Trophoblast cell (in vitro differentiated cells and primary cell): ENCODE measurements around the gene MCCC2. TPM values are rescaled to one million over a fixed set of nuclear protein-coding genes. Genes with fewer than 3 reads are reported as not detected.
"Not testable (repeated sequence)": the region's sequence is repeated elsewhere in the genome, so short reads cannot be mapped to it uniquely, and the experiment has no call there.

Experiments
- DNase-seq, 2 donors: peaks; one replicate each; pipeline ENCODE4 v3.0.0-alpha.2; 2016
- H2AFZ ChIP-seq: 2 replicates; pipeline ENCODE4 v1.6.1; 2013; ENCODE audit warnings: low read length, moderate library complexity, mild to moderate bottlenecking; ENCODE audit not compliant: insufficient read depth, poor library complexity
- H2AK5ac ChIP-seq: 2 replicates; pipeline ENCODE4 v1.6.1; 2013; ENCODE audit warnings: mild to moderate bottlenecking, low read length
- H2BK120ac ChIP-seq: 2 replicates; pipeline ENCODE4 v1.6.1; 2013; ENCODE audit warnings: low read length, mild to moderate bottlenecking, moderate library complexity; ENCODE audit not compliant: insufficient read depth, poor library complexity
- H2BK12ac ChIP-seq: 2 replicates; pipeline ENCODE4 v1.6.1; 2013; ENCODE audit warnings: mild to moderate bottlenecking, low read length, moderate library complexity
- H2BK5ac ChIP-seq: 2 replicates; pipeline ENCODE4 v1.6.1; 2013; ENCODE audit warnings: low read length, low read depth, moderate library complexity, mild to moderate bottlenecking; ENCODE audit not compliant: poor library complexity
- H3K14ac ChIP-seq: 2 replicates; pipeline ENCODE4 v1.6.1; 2013; ENCODE audit warnings: mild to moderate bottlenecking, low read length
- H3K18ac ChIP-seq: 2 replicates; pipeline ENCODE4 v1.6.1; 2013; ENCODE audit warnings: mild to moderate bottlenecking, low read length
- H3K23ac ChIP-seq: 2 replicates; pipeline ENCODE4 v1.6.1; 2013; ENCODE audit warnings: low read length
- H3K27ac ChIP-seq: 2 replicates; pipeline ENCODE4 v1.5.1; 2013; ENCODE audit warnings: low read depth, mild to moderate bottlenecking, inconsistent platforms, low read length, moderate library complexity
- H3K27me3 ChIP-seq: 2 replicates; pipeline ENCODE4 v1.6.1; 2013; ENCODE audit warnings: inconsistent platforms, mild to moderate bottlenecking, low read length, moderate library complexity; ENCODE audit not compliant: insufficient read depth
- H3K36me3 ChIP-seq, 2 experiments: 1 replicate in 1 of 2; 2 replicates in 1 of 2; pipeline ENCODE4 v1.6.1; 2013; ENCODE audit warnings: low read length in 2 of 2, mild to moderate bottlenecking in 2 of 2, moderate library complexity in 1 of 2; ENCODE audit not compliant: insufficient read depth in 2 of 2, control insufficient read depth in 1 of 2
- H3K4ac ChIP-seq: 2 replicates; pipeline ENCODE4 v1.6.1; 2013; ENCODE audit warnings: low read depth, mild to moderate bottlenecking, low read length, moderate library complexity
- H3K4me1 ChIP-seq, 2 experiments: 1 replicate in 1 of 2; 2 replicates in 1 of 2; pipeline ENCODE4 v1.6.1; 2013; ENCODE audit warnings: low read length in 2 of 2, mild to moderate bottlenecking in 2 of 2, moderate library complexity in 1 of 2; ENCODE audit not compliant: insufficient read depth in 2 of 2, control insufficient read depth in 1 of 2
- H3K4me2 ChIP-seq: 2 replicates; pipeline ENCODE4 v1.6.1; 2013; ENCODE audit warnings: inconsistent platforms, mild to moderate bottlenecking, low read length, moderate library complexity
- H3K4me3 ChIP-seq: 2 replicates; pipeline ENCODE4 v1.5.1; 2013; ENCODE audit warnings: mild to moderate bottlenecking, low read depth, low read length, inconsistent platforms
- H3K79me1 ChIP-seq: one replicate; pipeline ENCODE4 v1.6.1; 2013; ENCODE audit warnings: low read length
- H3K79me2 ChIP-seq: 2 replicates; pipeline ENCODE4 v1.6.1; 2013; ENCODE audit warnings: low read length, mild to moderate bottlenecking; ENCODE audit not compliant: control insufficient read depth, insufficient read depth, poor library complexity
- H3K9ac ChIP-seq: 2 replicates; pipeline ENCODE4 v1.6.1; 2013; ENCODE audit warnings: mild to moderate bottlenecking, low read length
- H3K9me3 ChIP-seq: 2 replicates; pipeline ENCODE4 v1.6.1; 2013; ENCODE audit warnings: low read depth, mild to moderate bottlenecking, control low read depth, inconsistent platforms, low read length; ENCODE audit not compliant: insufficient read depth
- H4K12ac ChIP-seq: 2 replicates; pipeline ENCODE4 v1.6.1; 2013; ENCODE audit warnings: low read depth, mild to moderate bottlenecking, low read length, moderate library complexity
- H4K8ac ChIP-seq: 2 replicates; pipeline ENCODE4 v1.6.1; 2013; ENCODE audit warnings: low read depth, mild to moderate bottlenecking, low read length, moderate library complexity
- H4K91ac ChIP-seq: one replicate; pipeline ENCODE4 v1.6.1; 2013; ENCODE audit warnings: low read depth, mild to moderate bottlenecking, low read length, moderate library complexity
- WGBS: extraction: QIAGEN DNeasy Blood & Tissue Kit; methylation state at CpG from one replicate; pipeline ENCODE4 v1.1.7; 2013; ENCODE audit warnings: missing lambda C conversion rate; ENCODE audit not compliant: insufficient read length, insufficient coverage; ENCODE audit errors: extremely low coverage; 5-methylcytosine and 5-hydroxymethylcytosine counted together
- polyA plus RNA-seq: library from polyadenylated mRNA; stranded (reverse); fragments of 200-250 nt; gene quantifications from 2 replicates; pipeline ENCODE4 v1.2.3, GENCODE V29; 2013

MCCC2 gene
- 24.0 and 24.3 TPM in 2 replicates for polyA plus RNA-seq

DNA sequence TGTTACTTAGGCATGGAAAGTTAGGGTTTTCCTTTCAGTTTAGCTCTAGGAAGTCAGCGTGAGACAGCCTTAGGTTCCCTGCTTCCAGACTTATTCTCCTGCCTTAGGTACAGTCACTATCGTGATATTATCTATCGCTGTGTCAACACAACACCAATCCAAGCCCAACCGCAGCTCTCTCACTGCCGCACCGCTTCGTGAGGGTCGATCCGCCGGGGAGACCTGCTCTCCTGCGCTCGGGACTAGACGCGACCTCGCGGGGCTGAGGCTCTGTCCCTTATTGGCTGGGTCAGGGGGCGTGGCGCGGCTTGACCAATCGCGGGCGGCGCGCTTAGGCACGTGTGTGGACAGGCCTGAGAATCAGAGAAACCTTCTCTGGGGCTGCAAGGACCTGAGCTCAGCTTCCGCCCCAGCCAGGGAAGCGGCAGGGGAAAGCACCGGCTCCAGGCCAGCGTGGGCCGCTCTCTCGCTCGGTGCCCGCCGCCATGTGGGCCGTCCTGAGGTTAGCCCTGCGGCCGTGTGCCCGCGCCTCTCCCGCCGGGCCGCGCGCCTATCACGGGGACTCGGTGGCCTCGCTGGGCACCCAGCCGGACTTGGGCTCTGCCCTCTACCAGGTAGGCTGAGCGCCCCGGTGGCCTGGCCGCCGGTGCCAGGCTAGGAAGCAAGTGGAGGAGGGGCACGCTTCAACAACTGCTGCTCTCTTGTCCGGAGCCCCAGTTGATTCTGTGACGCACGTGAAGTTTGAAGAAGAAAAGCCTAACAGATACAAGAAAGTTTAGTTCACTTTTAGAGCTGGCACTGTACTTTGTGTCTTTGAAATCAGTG, at the start of gene MCCC2:
Gene MCCC2 (plus strand): TSS at position 400 of the 825 bp plus-strand sequence. CDS start 86 bp downstream, at position 486.
- H3K36me3 ChIP-seq, result no peaks in the 10 kb centered on the region
- H2BK120ac ChIP-seq, result peak within 1 kb of the TSS; percentile 74
- H3K9me3 ChIP-seq, result no peaks in the 10 kb centered on the region
- no CpG with 5 or more reads among the region's 56 CpGs for WGBS
- peak within 1 kb of the TSS; percentile 82 for H3K14ac ChIP-seq
- peak within 1 kb of the TSS; percentile 70 for H3K4me2 ChIP-seq
- H4K12ac ChIP-seq, result peak within 1 kb of the TSS; percentile 56
- H3K9ac ChIP-seq, result peak within 1 kb of the TSS; percentile 69
- peak; percentile 99 for DNase-seq
- peak within 1 kb of the TSS; percentile 85 for H2AFZ ChIP-seq
- H3K4me1 ChIP-seq, result peaks cover 2 to 3% of the 10 kb centered on the region in 2 experiments
- peak within 1 kb of the TSS; percentile 50 for H2BK5ac ChIP-seq
- peaks cover 7% of the 10 kb centered on the region for H3K79me1 ChIP-seq
- H3K27ac ChIP-seq, result peak within 1 kb of the TSS; percentile 61
- H4K91ac ChIP-seq, result peak within 1 kb of the TSS; percentile 74
- H3K4ac ChIP-seq, result peak within 1 kb of the TSS; percentile 61
- H3K18ac ChIP-seq, result peak within 1 kb of the TSS; percentile 73
- peaks cover 5% of the 10 kb centered on the region for H3K79me2 ChIP-seq
- no peak within 1 kb of the TSS for H3K23ac ChIP-seq
- H2BK12ac ChIP-seq, result no peak within 1 kb of the TSS
- H4K8ac ChIP-seq, result peak within 1 kb of the TSS; percentile 92
- H2AK5ac ChIP-seq, result peak within 1 kb of the TSS; percentile 32
- peak within 1 kb of the TSS; percentile 84 for H3K4me3 ChIP-seq
- no peaks in the 10 kb centered on the region for H3K27me3 ChIP-seq

DNA sequence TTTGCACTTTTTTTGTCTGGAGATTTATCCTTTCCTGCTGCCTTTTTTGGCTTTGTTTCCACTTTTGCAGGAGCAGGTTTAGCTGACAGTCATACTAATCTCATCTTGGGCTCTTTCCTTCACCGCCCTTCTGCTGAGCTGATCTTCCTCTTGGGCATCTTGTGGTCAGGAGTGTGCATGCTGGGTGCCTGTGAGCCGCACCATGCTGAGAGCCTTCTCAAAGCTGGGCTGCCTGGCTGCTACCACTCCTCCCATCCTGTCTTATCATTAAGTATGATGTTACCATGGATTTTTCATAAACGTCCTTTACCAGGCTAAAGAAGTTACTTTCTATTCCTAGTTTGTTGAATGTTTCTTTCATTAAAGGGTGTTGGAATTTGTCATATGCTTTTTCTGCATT, 49.5 kb upstream of the MCCC2 start:
- H2BK12ac ChIP-seq, result no peak overlapping the region
- no peak overlapping the region for H3K23ac ChIP-seq
- H2AK5ac ChIP-seq, result no peak overlapping the region
- no peaks in the 10 kb centered on the region for H3K27me3 ChIP-seq
- H4K8ac ChIP-seq, result no peak overlapping the region
- H3K9ac ChIP-seq, result no peak overlapping the region
- H4K12ac ChIP-seq, result no peak overlapping the region
- H2BK5ac ChIP-seq, result no peak overlapping the region
- no peaks in the 10 kb centered on the region for H3K4me1 ChIP-seq
- no peak overlapping the region for H3K4me3 ChIP-seq
- no peak for DNase-seq
- H3K9me3 ChIP-seq, result no peaks in the 10 kb centered on the region
- H3K14ac ChIP-seq, result no peak overlapping the region
- H3K27ac ChIP-seq, result no peak overlapping the region
- no peak overlapping the region for H3K4me2 ChIP-seq
- no peak overlapping the region for H4K91ac ChIP-seq
- no peak overlapping the region for H2BK120ac ChIP-seq
- no peak overlapping the region for H3K4ac ChIP-seq
- H2AFZ ChIP-seq, result no peak overlapping the region
- peaks cover 16 to 17% of the 10 kb centered on the region in 2 experiments for H3K36me3 ChIP-seq
- WGBS, result no CpG with 5 or more reads among the region's 3 CpGs
- H3K79me1 ChIP-seq, result no peaks in the 10 kb centered on the region
- H3K18ac ChIP-seq, result no peak overlapping the region
- no peaks in the 10 kb centered on the region for H3K79me2 ChIP-seq

GRCh38 chr5:71550885-71551284, 36.3 kb upstream of the MCCC2 start:
- H3K18ac ChIP-seq, H3K4me2 ChIP-seq, H3K79me2 ChIP-seq, H3K4ac ChIP-seq, H2AK5ac ChIP-seq, H3K9ac ChIP-seq, H2BK12ac ChIP-seq, H2BK5ac ChIP-seq, H2BK120ac ChIP-seq, H4K12ac ChIP-seq, H3K4me3 ChIP-seq, H3K14ac ChIP-seq, H3K9me3 ChIP-seq, H3K23ac ChIP-seq, H3K27me3 ChIP-seq, DNase-seq, H3K4me1 ChIP-seq, H3K27ac ChIP-seq, H3K79me1 ChIP-seq, H4K91ac ChIP-seq, H4K8ac ChIP-seq, H2AFZ ChIP-seq: not testable (repeated sequence)
- no CpG with 5 or more reads among the region's 7 CpGs for WGBS
- peaks cover 34% of the 10 kb centered on the region in 2 experiments for H3K36me3 ChIP-seq

DNA sequence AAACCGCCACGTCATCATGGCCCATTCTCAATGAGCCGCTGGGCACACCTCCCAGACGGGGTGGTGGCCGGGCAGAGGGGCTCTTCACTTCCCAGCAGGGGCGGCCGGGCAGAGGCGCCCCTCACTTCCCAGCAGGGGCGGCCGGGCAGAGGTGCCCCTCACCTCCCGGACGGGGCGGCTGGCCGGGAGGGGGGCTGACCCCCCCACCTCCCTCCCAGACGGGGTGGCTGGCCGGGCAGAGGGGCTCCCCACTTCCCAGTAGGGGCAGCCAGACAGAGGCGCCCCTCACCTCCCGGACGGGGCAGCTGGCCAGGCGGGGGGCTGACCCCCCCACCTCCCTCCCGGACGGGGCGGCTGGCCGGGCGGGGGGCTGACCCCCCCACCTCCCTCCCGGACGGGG, 35.6 kb upstream of the MCCC2 start:
- not testable (repeated sequence) for H2AFZ ChIP-seq, DNase-seq, H4K91ac ChIP-seq, H3K4me1 ChIP-seq, H3K9me3 ChIP-seq, H2BK120ac ChIP-seq, H2AK5ac ChIP-seq, H4K8ac ChIP-seq, H3K23ac ChIP-seq, H3K27me3 ChIP-seq, H3K79me2 ChIP-seq, H2BK5ac ChIP-seq, H3K4ac ChIP-seq, H3K18ac ChIP-seq, H3K4me2 ChIP-seq, H3K79me1 ChIP-seq, H3K4me3 ChIP-seq, H3K14ac ChIP-seq, H2BK12ac ChIP-seq, H3K9ac ChIP-seq, H3K27ac ChIP-seq, H4K12ac ChIP-seq
- H3K36me3 ChIP-seq, result peaks cover 32 to 34% of the 10 kb centered on the region in 2 experiments
- WGBS, result no CpG with 5 or more reads among the region's 27 CpGs
